Neural cell (in vitro differentiated cells): ENCODE data around the gene CAVIN1. TPM values are rescaled to one million over a fixed set of nuclear protein-coding genes. Genes with fewer than 3 reads are reported as not detected.
"Not testable (repeated sequence)": the region's sequence is repeated elsewhere in the genome, so short reads cannot be mapped to it uniquely, and the experiment has no call there.

Source experiments
- H2AFZ ChIP-seq: fragments of 200-600, 300-800 bp; sonication (generic), shearing (Covaris generic); 2 replicates; pipeline ENCODE4 v1.6.0; 2014; ENCODE audit warnings: low read depth, mild to moderate bottlenecking, antibody characterized with exemption, low read length, moderate library complexity
- H3F3A ChIP-seq: fragments of 200-600 bp; shearing (Covaris generic); 2 replicates; pipeline ENCODE4 v1.6.1; 2016; ENCODE audit warnings: mild to moderate bottlenecking, moderate library complexity, mixed read lengths, antibody characterized with exemption, low read length; ENCODE audit not compliant: insufficient read depth, poor library complexity, severe bottlenecking
- H3K27ac ChIP-seq: fragments of 200-600, 300-800 bp; sonication (generic), shearing (Covaris generic); 2 replicates; pipeline ENCODE4 v1.5.1; 2014; ENCODE audit warnings: mild to moderate bottlenecking, low read length, moderate library complexity
- H3K27me3 ChIP-seq: fragments of 300-800, 200-600 bp; sonication (generic), shearing (Covaris generic); 2 replicates; pipeline ENCODE4 v1.6.0; 2014; ENCODE audit warnings: mild to moderate bottlenecking, low read depth, low read length, moderate library complexity; ENCODE audit not compliant: insufficient read depth
- H3K36me3 ChIP-seq: fragments of 300-800, 200-600 bp; sonication (generic), shearing (Covaris generic); 2 replicates; pipeline ENCODE4 v1.5.1; 2014; ENCODE audit warnings: mild to moderate bottlenecking, antibody characterized with exemption, low read length, moderate library complexity; ENCODE audit not compliant: insufficient read depth
- H3K4me2 ChIP-seq: fragments of 300-800, 200-600 bp; sonication (generic), shearing (Covaris generic); 2 replicates; pipeline ENCODE4 v1.6.0; 2014; ENCODE audit warnings: mild to moderate bottlenecking, low read length
- H3K4me3 ChIP-seq: fragments of 300-800, 200-600 bp; sonication (generic), shearing (Covaris generic); 2 replicates; pipeline ENCODE4 v1.5.1; 2014; ENCODE audit warnings: mild to moderate bottlenecking, low read length, moderate library complexity
- H3K79me2 ChIP-seq: fragments of 200-600 bp; shearing (Covaris generic); replicated peaks from 2 replicates; pipeline ENCODE4 v1.6.0; 2014; ENCODE audit warnings: mild to moderate bottlenecking, low read length, moderate library complexity; ENCODE audit not compliant: insufficient read depth
- H3K9ac ChIP-seq: fragments of 300-800, 200-600 bp; sonication (generic), shearing (Covaris generic); 2 replicates; pipeline ENCODE4 v1.6.1; 2016; ENCODE audit warnings: mild to moderate bottlenecking, low read length, mixed read lengths
- H3K9me2 ChIP-seq: fragments of 200-600 bp; shearing (Covaris generic); 2 replicates; pipeline ENCODE4 v1.6.1; 2016; ENCODE audit warnings: mild to moderate bottlenecking, low read length, mixed read lengths; ENCODE audit not compliant: insufficient read depth
- H3K9me3 ChIP-seq: fragments of 200-600, 300-800 bp; sonication (generic), shearing (Covaris generic); 2 replicates; pipeline ENCODE4 v1.6.1; 2016; ENCODE audit warnings: mild to moderate bottlenecking, mixed run types, low read length, moderate library complexity, mixed read lengths
- H4K20me1 ChIP-seq: fragments of 200-600 bp; shearing (Covaris generic); 2 replicates; pipeline ENCODE4 v1.6.1; 2016; ENCODE audit warnings: mild to moderate bottlenecking, mixed run types; ENCODE audit not compliant: insufficient read depth
- EP300 ChIP-seq: fragments of 450-650 bp; conservative IDR thresholded peaks from 2 replicates; pipeline ENCODE4 v1.6.1; 2014; ENCODE audit warnings: antibody characterized with exemption, mild to moderate bottlenecking, moderate library complexity; ENCODE audit not compliant: poor library complexity, severe bottlenecking
- EZH2 ChIP-seq: fragments of 200-600, 300-800 bp; shearing (Covaris generic), sonication (generic); IDR thresholded peaks from 2 replicates; pipeline ENCODE4 v1.6.1; 2014; ENCODE audit warnings: antibody characterized with exemption, low read length, borderline replicate concordance, mild to moderate bottlenecking; ENCODE audit not compliant: insufficient read depth, poor library complexity, severe bottlenecking
- MXI1 ChIP-seq: fragments of 450-650 bp; conservative IDR thresholded peaks from 2 replicates; pipeline ENCODE4 v1.6.1; 2014; ENCODE audit warnings: antibody characterized with exemption, mild to moderate bottlenecking; ENCODE audit not compliant: poor library complexity, severe bottlenecking
- POLR2AphosphoS5 ChIP-seq: IDR thresholded peaks from 2 replicates; pipeline ENCODE4 v1.6.1; 2012
- RAD21 ChIP-seq: fragments of 450-650 bp; conservative IDR thresholded peaks from 2 replicates; pipeline ENCODE4 v1.6.1; 2014; ENCODE audit warnings: antibody characterized with exemption, mild to moderate bottlenecking, moderate library complexity
- SMC3 ChIP-seq: fragments of 450-650 bp; conservative IDR thresholded peaks from 2 replicates; pipeline ENCODE4 v1.6.1; 2014; ENCODE audit warnings: antibody characterized with exemption, mild to moderate bottlenecking, moderate library complexity; ENCODE audit not compliant: poor library complexity
- TAF1 ChIP-seq: IDR thresholded peaks from 2 replicates; pipeline ENCODE4 v1.6.1; 2012; ENCODE audit warnings: low read depth
- polyA plus RNA-seq: library from polyadenylated mRNA; depleted of rRNA; stranded (reverse); fragments of >200 nt; gene quantifications from 2 replicates; pipeline ENCODE4 v1.2.3, GENCODE V29; 2014
- TF ChIP-seq, protein P1 (sequence below): fragments of 450-650 bp; IDR thresholded peaks from 2 replicates; pipeline ENCODE4 v1.5.1; 2014; ENCODE audit warnings: antibody characterized with exemption, mild to moderate bottlenecking, moderate library complexity; ENCODE audit not compliant: poor library complexity, severe bottlenecking
- TF ChIP-seq, protein P2 (sequence below): IDR thresholded peaks from 2 replicates; pipeline ENCODE4 v1.6.1; 2012; ENCODE audit warnings: borderline replicate concordance

The CAVIN1 gene
- polyA plus RNA-seq, 1 donor from 2014 or later: 0.07 TPM

- Histone ChIP-seq H3F3A (no peaks in the 10 kb centered on the region), H3K27me3 (no peaks in the 10 kb centered on the region), H3K9me3 (no peaks in the 10 kb centered on the region), H4K20me1 (no peaks in the 10 kb centered on the region), H3K27ac (no peak overlapping the region), H3K4me2 (no peak overlapping the region), H3K9ac (no peak overlapping the region), H3K79me2 (no peaks in the 10 kb centered on the region), H3K9me2 (no peaks in the 10 kb centered on the region), H3K36me3 (no peaks in the 10 kb centered on the region), H2AFZ (no peak overlapping the region), H3K4me3 (no peak overlapping the region)
- TF ChIP-seq TAF1: no peak
- TF ChIP-seq EP300: no peak
- no peak for TF ChIP-seq RAD21
- TF ChIP-seq POLR2AphosphoS5: no peak
- TF ChIP-seq, protein P1, sequence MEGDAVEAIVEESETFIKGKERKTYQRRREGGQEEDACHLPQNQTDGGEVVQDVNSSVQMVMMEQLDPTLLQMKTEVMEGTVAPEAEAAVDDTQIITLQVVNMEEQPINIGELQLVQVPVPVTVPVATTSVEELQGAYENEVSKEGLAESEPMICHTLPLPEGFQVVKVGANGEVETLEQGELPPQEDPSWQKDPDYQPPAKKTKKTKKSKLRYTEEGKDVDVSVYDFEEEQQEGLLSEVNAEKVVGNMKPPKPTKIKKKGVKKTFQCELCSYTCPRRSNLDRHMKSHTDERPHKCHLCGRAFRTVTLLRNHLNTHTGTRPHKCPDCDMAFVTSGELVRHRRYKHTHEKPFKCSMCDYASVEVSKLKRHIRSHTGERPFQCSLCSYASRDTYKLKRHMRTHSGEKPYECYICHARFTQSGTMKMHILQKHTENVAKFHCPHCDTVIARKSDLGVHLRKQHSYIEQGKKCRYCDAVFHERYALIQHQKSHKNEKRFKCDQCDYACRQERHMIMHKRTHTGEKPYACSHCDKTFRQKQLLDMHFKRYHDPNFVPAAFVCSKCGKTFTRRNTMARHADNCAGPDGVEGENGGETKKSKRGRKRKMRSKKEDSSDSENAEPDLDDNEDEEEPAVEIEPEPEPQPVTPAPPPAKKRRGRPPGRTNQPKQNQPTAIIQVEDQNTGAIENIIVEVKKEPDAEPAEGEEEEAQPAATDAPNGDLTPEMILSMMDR: no peak
- no peak for TF ChIP-seq MXI1
- no peak for TF ChIP-seq EZH2
- no peak for TF ChIP-seq SMC3
- TF ChIP-seq, protein P2, sequence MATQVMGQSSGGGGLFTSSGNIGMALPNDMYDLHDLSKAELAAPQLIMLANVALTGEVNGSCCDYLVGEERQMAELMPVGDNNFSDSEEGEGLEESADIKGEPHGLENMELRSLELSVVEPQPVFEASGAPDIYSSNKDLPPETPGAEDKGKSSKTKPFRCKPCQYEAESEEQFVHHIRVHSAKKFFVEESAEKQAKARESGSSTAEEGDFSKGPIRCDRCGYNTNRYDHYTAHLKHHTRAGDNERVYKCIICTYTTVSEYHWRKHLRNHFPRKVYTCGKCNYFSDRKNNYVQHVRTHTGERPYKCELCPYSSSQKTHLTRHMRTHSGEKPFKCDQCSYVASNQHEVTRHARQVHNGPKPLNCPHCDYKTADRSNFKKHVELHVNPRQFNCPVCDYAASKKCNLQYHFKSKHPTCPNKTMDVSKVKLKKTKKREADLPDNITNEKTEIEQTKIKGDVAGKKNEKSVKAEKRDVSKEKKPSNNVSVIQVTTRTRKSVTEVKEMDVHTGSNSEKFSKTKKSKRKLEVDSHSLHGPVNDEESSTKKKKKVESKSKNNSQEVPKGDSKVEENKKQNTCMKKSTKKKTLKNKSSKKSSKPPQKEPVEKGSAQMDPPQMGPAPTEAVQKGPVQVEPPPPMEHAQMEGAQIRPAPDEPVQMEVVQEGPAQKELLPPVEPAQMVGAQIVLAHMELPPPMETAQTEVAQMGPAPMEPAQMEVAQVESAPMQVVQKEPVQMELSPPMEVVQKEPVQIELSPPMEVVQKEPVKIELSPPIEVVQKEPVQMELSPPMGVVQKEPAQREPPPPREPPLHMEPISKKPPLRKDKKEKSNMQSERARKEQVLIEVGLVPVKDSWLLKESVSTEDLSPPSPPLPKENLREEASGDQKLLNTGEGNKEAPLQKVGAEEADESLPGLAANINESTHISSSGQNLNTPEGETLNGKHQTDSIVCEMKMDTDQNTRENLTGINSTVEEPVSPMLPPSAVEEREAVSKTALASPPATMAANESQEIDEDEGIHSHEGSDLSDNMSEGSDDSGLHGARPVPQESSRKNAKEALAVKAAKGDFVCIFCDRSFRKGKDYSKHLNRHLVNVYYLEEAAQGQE: no peak
Measured at GRCh38 chr17:42453439-42453838, 30.4 kb upstream of the CAVIN1 start.

GRCh38 chr17:42451270-42451669 is 28.2 kb upstream of the CAVIN1 start:
- not testable (repeated sequence) for H2AFZ ChIP-seq, H3K36me3 ChIP-seq, H3K9me3 ChIP-seq, H3K79me2 ChIP-seq, H3K9ac ChIP-seq, H3K27ac ChIP-seq, H4K20me1 ChIP-seq, H3F3A ChIP-seq, H3K4me2 ChIP-seq, H3K9me2 ChIP-seq, H3K4me3 ChIP-seq, H3K27me3 ChIP-seq

DNA sequence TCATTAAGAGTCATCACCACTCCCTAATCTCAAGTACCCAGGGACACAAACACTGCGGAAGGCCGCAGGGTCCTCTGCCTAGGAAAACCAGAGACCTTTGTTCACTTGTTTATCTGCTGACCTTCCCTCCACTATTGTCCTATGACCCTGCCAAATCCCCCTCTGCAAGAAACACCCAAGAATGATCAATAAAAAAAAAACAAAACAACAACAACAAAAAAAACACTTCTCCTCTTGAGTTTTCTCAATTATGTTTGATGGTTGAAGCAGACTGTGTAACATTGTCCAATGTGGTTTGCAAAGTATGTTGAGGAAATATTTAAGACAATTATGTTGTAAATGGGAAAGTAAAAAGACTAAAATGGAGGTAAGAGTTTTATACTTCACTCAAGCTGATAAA is 26.8 kb upstream of the CAVIN1 start:
- H3F3A ChIP-seq, H3K4me3 ChIP-seq: not testable (repeated sequence)

GRCh38 chr17:42449176-42449575 is 26.1 kb upstream of the CAVIN1 start:
- H3F3A ChIP-seq, H3K4me3 ChIP-seq, H3K9me3 ChIP-seq, H3K27me3 ChIP-seq, H3K36me3 ChIP-seq, H3K4me2 ChIP-seq, H3K9ac ChIP-seq, H2AFZ ChIP-seq, H4K20me1 ChIP-seq, H3K27ac ChIP-seq, H3K9me2 ChIP-seq, H3K79me2 ChIP-seq: not testable (repeated sequence)

More for the DNA sequence above, 26.8 kb upstream of the CAVIN1 start:
- not testable (repeated sequence) for H3K27ac ChIP-seq, H3K27me3 ChIP-seq, H2AFZ ChIP-seq, H3K4me2 ChIP-seq, H4K20me1 ChIP-seq, H3K79me2 ChIP-seq, H3K9ac ChIP-seq, H3K9me2 ChIP-seq, H3K36me3 ChIP-seq, H3K9me3 ChIP-seq
